Adrenal gland (tissue), 12 donors: Measurements from ENCODE around the gene PLEKHM2. TPM values are rescaled to one million over a fixed set of nuclear protein-coding genes. Genes with fewer than 3 reads are reported as not detected.

ENCODE experiments used
- DNase-seq, 7 donors: peaks; one replicate each; pipeline ENCODE4 v3.0.0-alpha.2; 2019 to 2020
- H3K27ac ChIP-seq, 5 donors: fragments of 200-600 bp; sonication (generic) in 4 of 5; 1 replicate in 3 of 5; 2 replicates in 2 of 5; pipeline versions ENCODE4 v1.5.1 to v1.8.0; 2016 to 2020; ENCODE audit warnings: mild to moderate bottlenecking in 1 of 5
- H3K27me3 ChIP-seq: fragments of 200-600 bp; 2 replicates; pipeline ENCODE4 v1.8.0; 2021
- H3K36me3 ChIP-seq, 2 donors: fragments of 200-600 bp; replicated peaks in 1 of 2; 1 replicate in 1 of 2; 2 replicates in 1 of 2; pipeline versions ENCODE4 v1.5.1 to v1.8.0; 2018 to 2022
- H3K4me1 ChIP-seq, 2 donors: fragments of 200-600 bp; replicated peaks in 1 of 2; 1 replicate in 1 of 2; 2 replicates in 1 of 2; pipeline versions ENCODE4 v1.5.1 to v1.8.0; 2018 to 2021
- H3K4me3 ChIP-seq, 4 donors: fragments of 200-600 bp; sonication (generic) in 3 of 4; one replicate each; pipeline ENCODE4 v1.5.1; 2016 to 2018
- H3K9me3 ChIP-seq, 3 donors: fragments of 200-600 bp; sonication (generic) in 1 of 3; replicated peaks in 1 of 3; 1 replicate in 2 of 3; 2 replicates in 1 of 3; pipeline versions ENCODE4 v1.5.1 to v1.8.0; 2016 to 2021
- CTCF ChIP-seq, 6 experiments: fragments of 450-650 bp in 4 of 6; fragments of 200-600 bp in 2 of 6; sonication (generic) in 1 of 6; IDR thresholded peaks; 1 replicate in 5 of 6; 2 replicates in 1 of 6; pipeline versions ENCODE4 v1.5.1 to v1.8.0; 2016 to 2021; ENCODE audit warnings: antibody characterized with exemption in 6 of 6, mild to moderate bottlenecking in 2 of 6, moderate library complexity in 1 of 6
- POLR2A ChIP-seq, 2 donors: fragments of 450-650 bp; IDR thresholded peaks; one replicate each; pipeline ENCODE4 v1.6.1; 2017; ENCODE audit warnings: antibody characterized with exemption in 2 of 2, mild to moderate bottlenecking in 2 of 2, moderate library complexity in 1 of 2
- WGBS, 4 donors: extraction: QIAGEN DNeasy Blood & Tissue Kit in 2 of 4; methylation state at CpG; one replicate each; pipeline versions ENCODE4 v1.1.5 to v1.1.7; 2013 to 2017; 5-methylcytosine and 5-hydroxymethylcytosine counted together
- intact Hi-C, 2 donors: fragments of 100-400 bp; cut with DNase I; formaldehyde crosslinking; loops; one replicate each; pipeline versions ENCODE4 v1.14.1 to v1.15.0; 2022 to 2023
- polyA plus RNA-seq, 3 donors: library from polyadenylated mRNA; stranded (reverse); fragments of 200-250 nt in 2 of 3; fragments of 350-450 nt in 1 of 3; fragmentation: Illumina TruSeq in 1 of 3; extraction: RNeasy Lipid Tissue Mini Kit (QIAGEN cat#74804) in 1 of 3; gene quantifications; one replicate each; pipeline ENCODE4 v1.2.3, GENCODE V29; 2013 to 2014
- total RNA-seq, 9 donors: library from RNA; depleted of rRNA in 4 of 9; stranded (reverse); fragments of >200 nt in 4 of 9; fragments of 120-200 nt in 1 of 9; fragmentation: NEBNext Ultra II Directional in 1 of 9; extraction: Animal tissue kit (Norgen Biotek cat#: 25700) in 1 of 9; gene quantifications; one replicate each; pipeline versions ENCODE4 v1.1.0 to v1.2.4, GENCODE V29; 2013 to 2023
- donor health status: healthy with polysubstance abuse.
- donor health status: Bipolar disorder and iron deficiency.
- donor health status: DM: yes; HTN: yes; CAD: no.
- donor health status: DM: no; HTN: no; CAD: no.
- donor health status: DM: no; HTN: no; CAD: no.
- donor health status: DM: yes; HTN: yes; CAD: no.

PLEKHM2 gene
- total and polyA plus RNA-seq, 12 donors, result 25.8 to 103 (median 70.1) TPM

GRCh38 chr1:15764269-15764764, 80.2 kb downstream of the PLEKHM2 start:
- WGBS, 4 donors, result 69 to 84% (median 72%) methylated on average over 5 to 10 of the region's 10 CpGs
- TF ChIP-seq POLR2A (IDR thresholded peaks at IDR 0.05), result no peak
- intact Hi-C loops, result no loop called here
- H3K4me3 ChIP-seq, result no peak overlapping the region
- peaks cover 0 to 5% of the 10 kb centered on the region in 2 donors for H3K4me1 ChIP-seq
- H3K36me3 ChIP-seq, result peaks cover 0 to 27% of the 10 kb centered on the region in 2 donors
- no peaks in the 10 kb centered on the region for H3K9me3 ChIP-seq
- no peak for DNase-seq
- no peak overlapping the region for H3K27ac ChIP-seq
- peaks cover under 1% of the 10 kb centered on the region for H3K27me3 ChIP-seq

- 79 to 100% (median 88%) methylated on average over 1 to 15 of the region's 15 CpGs for WGBS, 4 donors
- Histone ChIP-seq H3K27ac (no peak overlapping the region), H3K27me3 (no peaks in the 10 kb centered on the region), H3K4me3 (no peak overlapping the region), H3K9me3 (no peaks in the 10 kb centered on the region), H3K4me1 (peaks cover 0 to 5% of the 10 kb centered on the region in 2 donors), H3K36me3 (peaks cover 0 to 27% of the 10 kb centered on the region in 2 donors)
- TF ChIP-seq POLR2A (IDR thresholded peaks at IDR 0.05), result no peak
- no peak for TF ChIP-seq CTCF (IDR thresholded peaks at IDR 0.05)
- intact Hi-C loops, result no loop called here
- DNase-seq, result no peak
These were observed 80.8 kb downstream of the PLEKHM2 start for GRCh38 chr1:15764890-15765289.

GRCh38 chr1:15765495-15766194, 81.5 kb downstream of the PLEKHM2 start:
- no peaks in the 10 kb centered on the region for H3K9me3 ChIP-seq
- peaks cover 0 to 5% of the 10 kb centered on the region in 2 donors for H3K4me1 ChIP-seq
- TF ChIP-seq CTCF (IDR thresholded peaks at IDR 0.05) (no peak), POLR2A (IDR thresholded peaks at IDR 0.05) (no peak)
- H3K4me3 ChIP-seq, result no peak overlapping the region
- H3K27ac ChIP-seq, result peak overlapping the region in 1 of 5 donors; percentile 26
- peaks cover 0 to 32% of the 10 kb centered on the region in 2 donors for H3K36me3 ChIP-seq
- intact Hi-C loops, result no loop called here
- no peak for DNase-seq
- 76 to 86% (median 84%) methylated on average over 17 to 20 of the region's 20 CpGs for WGBS, 4 donors
- H3K27me3 ChIP-seq, result no peaks in the 10 kb centered on the region

- no peaks in the 10 kb centered on the region for H3K4me1 ChIP-seq
- WGBS, 4 donors, result 81 to 92% (median 88%) methylated on average over 5 of the region's 5 CpGs
These were observed 83.8 kb downstream of the PLEKHM2 start for GRCh38 chr1:15767941-15768340.

More at GRCh38 chr1:15767941-15768340, 83.8 kb downstream of the PLEKHM2 start:
- H3K36me3 ChIP-seq, result peaks cover 0 to 47% of the 10 kb centered on the region in 2 donors
- no peak for DNase-seq
- intact Hi-C loops, result no loop called here
- no peaks in the 10 kb centered on the region for H3K27me3 ChIP-seq
- H3K27ac ChIP-seq, result no peak overlapping the region
- no peak for TF ChIP-seq CTCF (IDR thresholded peaks at IDR 0.05)
- no peak for TF ChIP-seq POLR2A (IDR thresholded peaks at IDR 0.05)
- H3K9me3 ChIP-seq, result no peaks in the 10 kb centered on the region
- no peak overlapping the region for H3K4me3 ChIP-seq
